ENCODE measurements around the gene ZNF576. TPM values are rescaled to one million over a fixed set of nuclear protein-coding genes. Genes with fewer than 3 reads are reported as not detected.

The ZNF576 gene
- total and polyA plus RNA-seq, 2 of the 4 experiments (the other 2 are of a cell fraction): 13.8 to 19.5 TPM

DNA sequence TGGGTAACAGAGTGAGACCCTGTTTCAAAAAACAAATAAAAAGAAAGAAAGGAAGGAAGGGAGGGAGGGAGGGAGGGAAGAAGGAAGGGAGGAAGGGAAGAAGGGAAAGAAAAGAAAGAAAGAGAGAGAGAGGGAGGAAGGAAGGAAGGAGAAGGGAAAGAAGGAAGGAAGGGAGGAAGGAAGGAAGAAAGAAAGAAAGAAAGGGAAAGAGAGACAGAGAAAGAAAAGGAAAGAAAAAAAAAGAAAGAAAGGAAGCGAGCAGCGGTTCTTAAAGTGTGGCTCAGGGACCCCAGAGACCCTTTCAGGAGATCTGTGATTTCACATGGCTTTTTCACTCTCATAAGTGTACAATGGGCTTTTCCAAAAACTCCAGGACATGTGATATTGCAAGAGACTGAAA, 53.1 kb downstream of the ZNF576 start:
- no peak overlapping the region for H3K23ac ChIP-seq (ENCODE audit: low read depth, low read length)
- H2BK15ac ChIP-seq (ENCODE audit: low read depth, low read length): no peak overlapping the region
- no peaks in the 10 kb centered on the region for H3K27me3 ChIP-seq (ENCODE audit: control insufficient read depth, insufficient read depth, low read length)
- no peak overlapping the region for H2BK20ac ChIP-seq (ENCODE audit: low read depth, low read length)
- no peaks in the 10 kb centered on the region for H3K9me1 ChIP-seq (ENCODE audit: insufficient read depth, low read length)
- H2AK5ac ChIP-seq (ENCODE audit: low read depth, low read length): no peak overlapping the region
- no peak overlapping the region for H2BK120ac ChIP-seq (ENCODE audit: low read depth, low read length)
- H3K79me1 ChIP-seq (ENCODE audit: low read depth in 1 of 2, low read length in 2 of 2): peaks cover 10 to 22% of the 10 kb centered on the region in 2 experiments; a peak in 3 of 4 replicates
- H3K18ac ChIP-seq (ENCODE audit: low read depth, low read length): no peak overlapping the region
- H4K8ac ChIP-seq (ENCODE audit: low read depth in 2 of 2, low read length in 2 of 2): no peak overlapping the region
- peaks cover 6% of the 10 kb centered on the region; the same call in 1 of the 2 replicates for H4K20me1 ChIP-seq (ENCODE audit: insufficient read depth, low read length)
- H2AK9ac ChIP-seq (replicated peaks; ENCODE audit: low read depth, low read length, poor library complexity): no peak overlapping the region
- DNase-seq (no peak), ATAC-seq (ENCODE audit: low read depth) (no peak)
- peaks cover 41% of the 10 kb centered on the region for H3K36me3 ChIP-seq (ENCODE audit: control insufficient read depth, insufficient read depth, low read length)
- H3K4ac ChIP-seq (ENCODE audit: low read depth, low read length): no peak overlapping the region
- H3K9me3 ChIP-seq (ENCODE audit: control insufficient read depth, insufficient read depth, low read length): no peaks in the 10 kb centered on the region
- no peak overlapping the region for H2AFZ ChIP-seq (replicated peaks; ENCODE audit: low read length, poor library complexity)
- H3K4me2 ChIP-seq (ENCODE audit: low read depth, low read length): no peak overlapping the region
- BruUV-seq (replicated peaks): no TSS peak
- no peak overlapping the region for H2BK5ac ChIP-seq (ENCODE audit: low read depth, low read length, poor library complexity, severe bottlenecking)
- no peak overlapping the region for H3K9ac ChIP-seq (ENCODE audit: low read depth, low read length)
- in situ Hi-C loops (cut with MboI; ENCODE audit: low sequenced_read_pairs): no loop called here
- no CpG with 5 or more reads among the region's 2 CpGs for WGBS, 2 experiments (ENCODE audit: extremely low coverage in 2 of 2, insufficient read length in 1 of 2)
- no peaks in the 10 kb centered on the region for H3K4me1 ChIP-seq (ENCODE audit: control insufficient read depth, insufficient read depth, low read length)
- ChIA-PET CTCF (interaction anchor here (0.6 kb wide), 1 partner anchor 180 kb away, joined by 4 read pairs; no protein-coding TSS in a partner anchor), POLR2A (ENCODE audit: unreplicated experiment) (interaction anchor here (0.5 kb wide), 1 partner anchor 1131 kb away, joined by 13 read pairs; no protein-coding TSS in a partner anchor)
- H4K5ac ChIP-seq (ENCODE audit: low read depth, low read length): no peak overlapping the region
- H3K4me3 ChIP-seq (ENCODE audit: insufficient read depth, low read depth, low read length): no peak overlapping the region
- dilution Hi-C loops (cut with HindIII; ENCODE audit: low sequenced_read_pairs, unreplicated experiment): no loop called here
- no peak overlapping the region for H3K56ac ChIP-seq (ENCODE audit: extremely low read depth, insufficient read depth, low read length)
- H3K27ac ChIP-seq (ENCODE audit: insufficient read depth, low read length): no peak overlapping the region
- no peak overlapping the region for H3K14ac ChIP-seq (replicated peaks; ENCODE audit: low read depth, low read length)
- intact Hi-C loops (cut with micrococcal nuclease): no loop called here
- no peak overlapping the region for H4K91ac ChIP-seq (ENCODE audit: insufficient read depth, low read depth, low read length)
- TF ChIP-seq FOS (IDR thresholded peaks at IDR 0.05; ENCODE audit: low read depth, low read length) (no peak), POLR2A (IDR thresholded peaks at IDR 0.05; ENCODE audit: low read depth, low read length) (no peak), MAFK (IDR thresholded peaks at IDR 0.05; ENCODE audit: low read depth, low read length) (no peak), NFE2L2 (IDR thresholded peaks at IDR 0.05; ENCODE audit: low read depth, low read length) (no peak), CEBPB (IDR thresholded peaks at IDR 0.05; ENCODE audit: low read depth, low read length) (no peak), SMC3 (IDR thresholded peaks at IDR 0.05; ENCODE audit: low read depth, low read length) (no peak), RFX5 (IDR thresholded peaks at IDR 0.05; ENCODE audit: low read depth, low read length) (no peak), MAZ (IDR thresholded peaks at IDR 0.05; ENCODE audit: borderline replicate concordance, low read depth, low read length) (no peak), MXI1 (IDR thresholded peaks at IDR 0.05; ENCODE audit: borderline replicate concordance, low read depth, low read length) (no peak)
- TF ChIP-seq, protein P1, sequence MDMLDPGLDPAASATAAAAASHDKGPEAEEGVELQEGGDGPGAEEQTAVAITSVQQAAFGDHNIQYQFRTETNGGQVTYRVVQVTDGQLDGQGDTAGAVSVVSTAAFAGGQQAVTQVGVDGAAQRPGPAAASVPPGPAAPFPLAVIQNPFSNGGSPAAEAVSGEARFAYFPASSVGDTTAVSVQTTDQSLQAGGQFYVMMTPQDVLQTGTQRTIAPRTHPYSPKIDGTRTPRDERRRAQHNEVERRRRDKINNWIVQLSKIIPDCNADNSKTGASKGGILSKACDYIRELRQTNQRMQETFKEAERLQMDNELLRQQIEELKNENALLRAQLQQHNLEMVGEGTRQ (IDR thresholded peaks at IDR 0.05; ENCODE audit: low read depth, low read length): no peak
- TF ChIP-seq, protein P2, sequence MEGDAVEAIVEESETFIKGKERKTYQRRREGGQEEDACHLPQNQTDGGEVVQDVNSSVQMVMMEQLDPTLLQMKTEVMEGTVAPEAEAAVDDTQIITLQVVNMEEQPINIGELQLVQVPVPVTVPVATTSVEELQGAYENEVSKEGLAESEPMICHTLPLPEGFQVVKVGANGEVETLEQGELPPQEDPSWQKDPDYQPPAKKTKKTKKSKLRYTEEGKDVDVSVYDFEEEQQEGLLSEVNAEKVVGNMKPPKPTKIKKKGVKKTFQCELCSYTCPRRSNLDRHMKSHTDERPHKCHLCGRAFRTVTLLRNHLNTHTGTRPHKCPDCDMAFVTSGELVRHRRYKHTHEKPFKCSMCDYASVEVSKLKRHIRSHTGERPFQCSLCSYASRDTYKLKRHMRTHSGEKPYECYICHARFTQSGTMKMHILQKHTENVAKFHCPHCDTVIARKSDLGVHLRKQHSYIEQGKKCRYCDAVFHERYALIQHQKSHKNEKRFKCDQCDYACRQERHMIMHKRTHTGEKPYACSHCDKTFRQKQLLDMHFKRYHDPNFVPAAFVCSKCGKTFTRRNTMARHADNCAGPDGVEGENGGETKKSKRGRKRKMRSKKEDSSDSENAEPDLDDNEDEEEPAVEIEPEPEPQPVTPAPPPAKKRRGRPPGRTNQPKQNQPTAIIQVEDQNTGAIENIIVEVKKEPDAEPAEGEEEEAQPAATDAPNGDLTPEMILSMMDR (conservative IDR thresholded peaks at IDR 0.05; ENCODE audit: low read depth, low read length): no peak

Measured in IMR-90 (cell line).